ENCODE data around the gene C2CD4B. TPM values are rescaled to one million over a fixed set of nuclear protein-coding genes. Genes with fewer than 3 reads are reported as not detected.

C2CD4B gene
- total and polyA plus RNA-seq, 2 of the 13 experiments (the other 11 are each of a cell fraction or from before 2014, with no cell fraction given), result not detected

- Histone ChIP-seq H3K4me1 (ENCODE audit: insufficient read depth, low read length) (peaks cover 17% of the 10 kb centered on the region), H3K9ac (ENCODE audit: insufficient read depth, low read depth, low read length) (no peak overlapping the region), H3K79me2 (ENCODE audit: insufficient read depth, low read length) (no peaks in the 10 kb centered on the region), H3K36me3 (replicated peaks in 1 of 2; ENCODE audit: control insufficient read depth in 1 of 2, insufficient read depth in 2 of 2, low read length in 2 of 2) (no peaks in the 10 kb centered on the region), H3K27me3 (ENCODE audit: control insufficient read depth in 1 of 2, insufficient read depth in 2 of 2, low read length in 2 of 2) (no peaks in the 10 kb centered on the region; a peak in 1 of 5 replicates), H3K4me3 (replicated peaks in 1 of 3; ENCODE audit: insufficient read depth in 1 of 3, low read depth in 2 of 3, low read length in 3 of 3) (no peak overlapping the region), H3K9me3 (ENCODE audit: low read length) (no peaks in the 10 kb centered on the region), H4K20me1 (ENCODE audit: insufficient read depth, low read length) (no peaks in the 10 kb centered on the region), H2AFZ (ENCODE audit: low read length) (no peak overlapping the region), H3K27ac (ENCODE audit: extremely low read length, insufficient read depth, low read length) (no peak overlapping the region), H3K4me2 (ENCODE audit: low read depth, low read length) (no peak overlapping the region)
- in situ Hi-C loops (cut with HindIII; ENCODE audit: extremely low pct_ligation_motif_present, low pct_unique_long_range_greater_than_20kb) (no loop called here), intact Hi-C loops (cut with micrococcal nuclease; ENCODE audit: unreplicated experiment) (loop anchor here (1.0 kb wide), 1 partner anchor 129 kb away; no protein-coding TSS in a partner anchor)
- DNase-seq (ENCODE audit: low spot score), result peak; percentile 44
- ChIA-PET POLR2A (no interaction called here), CTCF (ENCODE audit: low intra/inter-chr PET ratio, low total read pairs) (interaction anchor here (1.2 kb wide), 1 partner anchor 254 kb away, joined by 3 read pairs; no protein-coding TSS in a partner anchor)
- WGBS (ENCODE audit: low lambda C conversion rate), result 0% methylated on average over 2 of the region's 2 CpGs
- no TSS peak for BruUV-seq (replicated peaks)
- FAIRE-seq, result peak; percentile 28
- ATAC-seq, result peak; percentile 87
- TF ChIP-seq POGK (CRISPR knock-in tag; conservative IDR thresholded peaks at IDR 0.05) (no peak), ZNF7 (CRISPR knock-in tag; IDR thresholded peaks at IDR 0.05) (no peak), ZNF605 (CRISPR knock-in tag; IDR thresholded peaks at IDR 0.05) (no peak), KAT2B (IDR thresholded peaks at IDR 0.05; ENCODE audit: borderline replicate concordance, low read depth, low read length) (no peak), SAFB2 (CRISPR knock-in tag; IDR thresholded peaks at IDR 0.05; ENCODE audit: borderline replicate concordance, low read depth) (no peak), ZNF674 (CRISPR knock-in tag; IDR thresholded peaks at IDR 0.05; ENCODE audit: low read depth) (no peak), ZSCAN29 (CRISPR knock-in tag; conservative IDR thresholded peaks at IDR 0.05) (no peak), RAD21 (CRISPR knock-in tag; IDR thresholded peaks at IDR 0.05) (0 out of 2 replicates have a peak, but pooled peaks have one; percentile 10), ZNF556 (CRISPR knock-in tag; IDR thresholded peaks at IDR 0.05; ENCODE audit: borderline replicate concordance) (no peak), ZNF562 (CRISPR knock-in tag; IDR thresholded peaks at IDR 0.05; ENCODE audit: borderline replicate concordance) (no peak), CTCF (CRISPR knock-in tag; IDR thresholded peaks at IDR 0.05) (peak; percentile 61), BRF2 (CRISPR knock-in tag; IDR thresholded peaks at IDR 0.05) (no peak), ZNF687 (CRISPR knock-in tag; IDR thresholded peaks at IDR 0.05) (no peak), TEAD3 (CRISPR knock-in tag; optimal IDR thresholded peaks at IDR 0.05; ENCODE audit: borderline replicate concordance) (peak; percentile 29), STAG1 (CRISPR knock-in tag; IDR thresholded peaks at IDR 0.05) (peak; percentile 45), SMC3 (IDR thresholded peaks at IDR 0.05; ENCODE audit: low read length) (0 out of 2 replicates have a peak, but pooled peaks have one; percentile 10), ZFP36L1 (CRISPR knock-in tag; IDR thresholded peaks at IDR 0.05) (no peak)
Observed at GRCh38 chr15:62125773-62126172, 39.3 kb downstream of the C2CD4B start.
